Measurements from ENCODE around the gene DCX.

DCX gene

DNA sequence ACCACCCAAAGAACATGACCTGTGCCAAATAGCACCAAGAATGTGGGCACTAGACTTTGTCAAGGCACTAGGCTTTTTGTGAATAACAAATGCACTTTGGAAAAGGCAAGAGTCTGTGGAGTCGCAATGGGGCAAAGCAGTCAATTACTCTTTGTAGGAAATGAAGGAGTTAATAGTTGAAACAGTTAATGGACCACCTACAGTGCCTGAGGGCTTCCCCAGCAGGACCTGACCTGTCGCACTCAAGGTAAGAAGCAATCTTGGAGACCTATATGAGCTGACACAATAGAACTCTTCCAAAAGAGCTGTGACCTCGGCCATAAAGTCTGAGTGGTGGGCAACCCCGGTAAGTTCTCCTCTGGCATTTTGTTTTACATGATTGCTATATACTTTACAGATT is 92.5 kb downstream of the DCX start:
- no peak overlapping the region for H3K9ac ChIP-seq (ENCODE audit: low read length)
- H3K9me3 ChIP-seq (ENCODE audit: control insufficient read depth, insufficient read depth, low read depth, low read length), result no peaks in the 10 kb centered on the region
- peaks cover 32% of the 10 kb centered on the region; the same call in 1 of the 2 replicates for H3K27me3 ChIP-seq (ENCODE audit: control insufficient read depth, insufficient read depth, low read length)
- H3K27ac ChIP-seq (ENCODE audit: low read depth, low read length), result no peak overlapping the region
- H3K36me3 ChIP-seq (ENCODE audit: control insufficient read depth, insufficient read depth, low read length), result no peaks in the 10 kb centered on the region
- H3K4me1 ChIP-seq (ENCODE audit: control insufficient read depth, insufficient read depth, low read length), result no peaks in the 10 kb centered on the region
- H3K4me3 ChIP-seq (ENCODE audit: low read depth, low read length), result no peak overlapping the region

DNA sequence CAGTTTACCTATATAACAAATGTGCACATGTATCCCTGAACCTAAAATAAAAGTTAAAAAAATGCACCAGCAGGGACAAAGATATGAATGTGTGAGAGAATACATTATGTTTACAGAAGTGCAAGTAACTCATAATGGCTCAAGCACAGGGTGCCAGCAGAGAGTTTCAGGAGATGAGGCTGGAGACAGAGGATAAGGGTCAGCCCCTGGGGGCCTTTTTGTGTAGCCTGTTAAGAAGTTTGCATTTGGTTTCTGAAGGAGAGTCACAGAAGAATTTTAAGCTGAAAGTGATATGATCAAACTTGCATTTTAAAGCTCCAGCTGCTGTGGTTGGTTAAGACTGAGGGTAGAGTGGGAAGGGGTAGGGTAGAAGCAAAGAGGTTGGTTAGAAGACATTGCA is 93.1 kb downstream of the DCX start:
- no peak overlapping the region for H3K27ac ChIP-seq (ENCODE audit: low read depth, low read length)
- no peaks in the 10 kb centered on the region for H3K4me1 ChIP-seq (ENCODE audit: control insufficient read depth, insufficient read depth, low read length)
- H3K36me3 ChIP-seq (ENCODE audit: control insufficient read depth, insufficient read depth, low read length), result no peaks in the 10 kb centered on the region
- no peak overlapping the region for H3K9ac ChIP-seq (ENCODE audit: low read length)
- H3K27me3 ChIP-seq (ENCODE audit: control insufficient read depth, insufficient read depth, low read length), result peaks cover 32% of the 10 kb centered on the region; the same call in 1 of the 2 replicates
- H3K4me3 ChIP-seq (ENCODE audit: low read depth, low read length), result no peak overlapping the region
- H3K9me3 ChIP-seq (ENCODE audit: control insufficient read depth, insufficient read depth, low read depth, low read length), result no peaks in the 10 kb centered on the region

DNA sequence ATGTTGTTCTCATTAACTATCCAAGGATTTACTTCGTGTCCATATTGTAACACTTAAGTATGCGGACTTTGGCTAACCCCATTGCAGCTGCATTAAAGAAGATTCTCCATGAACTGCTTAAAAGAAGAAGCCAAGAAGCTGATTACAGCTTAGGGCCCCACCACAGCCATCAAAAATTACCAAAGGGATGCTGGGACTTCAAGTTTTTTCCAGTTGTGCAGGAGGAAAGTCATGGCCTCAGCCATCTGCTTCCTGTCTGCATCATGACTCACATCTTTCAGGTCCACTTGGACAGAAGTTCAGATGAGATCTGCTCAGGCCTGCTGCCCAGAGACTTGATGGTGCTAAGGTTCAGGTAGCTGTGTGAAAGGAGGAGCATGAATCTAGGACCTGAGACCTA is 102.9 kb downstream of the DCX start:
- Histone ChIP-seq H3K27me3 (ENCODE audit: control insufficient read depth, insufficient read depth, low read length) (peaks cover 8% of the 10 kb centered on the region; the same call in 1 of the 2 replicates), H3K27ac (ENCODE audit: low read depth, low read length) (no peak overlapping the region), H3K9ac (ENCODE audit: low read length) (no peak overlapping the region), H3K9me3 (ENCODE audit: control insufficient read depth, insufficient read depth, low read depth, low read length) (no peaks in the 10 kb centered on the region), H3K36me3 (ENCODE audit: control insufficient read depth, insufficient read depth, low read length) (no peaks in the 10 kb centered on the region), H3K4me3 (ENCODE audit: low read depth, low read length) (no peak overlapping the region), H3K4me1 (ENCODE audit: control insufficient read depth, insufficient read depth, low read length) (no peaks in the 10 kb centered on the region)

DNA sequence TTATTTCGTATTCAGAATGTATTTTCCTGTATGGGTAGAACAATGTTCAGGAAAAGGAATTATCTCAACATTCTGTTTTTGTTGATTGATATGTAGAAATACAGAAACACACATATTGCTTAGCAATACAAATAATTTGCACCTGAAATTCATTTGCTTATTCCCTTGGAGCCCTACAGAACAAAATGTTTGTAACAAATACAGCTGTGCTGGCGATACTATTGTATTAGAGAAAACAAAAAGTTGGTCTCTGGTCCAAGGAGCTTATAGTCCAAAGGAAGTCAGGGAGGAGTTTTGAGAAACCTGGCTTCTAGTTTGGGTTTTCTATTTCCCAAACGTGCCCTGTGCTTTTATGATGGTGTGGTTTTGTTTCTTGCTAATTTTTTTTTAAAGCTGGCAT is 104.0 kb downstream of the DCX start:
- H3K4me3 ChIP-seq (ENCODE audit: low read depth, low read length), result no peak overlapping the region
- H3K9me3 ChIP-seq (ENCODE audit: control insufficient read depth, insufficient read depth, low read depth, low read length), result no peaks in the 10 kb centered on the region
- no peaks in the 10 kb centered on the region for H3K4me1 ChIP-seq (ENCODE audit: control insufficient read depth, insufficient read depth, low read length)
- peaks cover 13% of the 10 kb centered on the region; the same call in 1 of the 2 replicates for H3K27me3 ChIP-seq (ENCODE audit: control insufficient read depth, insufficient read depth, low read length)
- no peak overlapping the region for H3K27ac ChIP-seq (ENCODE audit: low read depth, low read length)
- no peak overlapping the region for H3K9ac ChIP-seq (ENCODE audit: low read length)
- H3K36me3 ChIP-seq (ENCODE audit: control insufficient read depth, insufficient read depth, low read length), result no peaks in the 10 kb centered on the region

DNA sequence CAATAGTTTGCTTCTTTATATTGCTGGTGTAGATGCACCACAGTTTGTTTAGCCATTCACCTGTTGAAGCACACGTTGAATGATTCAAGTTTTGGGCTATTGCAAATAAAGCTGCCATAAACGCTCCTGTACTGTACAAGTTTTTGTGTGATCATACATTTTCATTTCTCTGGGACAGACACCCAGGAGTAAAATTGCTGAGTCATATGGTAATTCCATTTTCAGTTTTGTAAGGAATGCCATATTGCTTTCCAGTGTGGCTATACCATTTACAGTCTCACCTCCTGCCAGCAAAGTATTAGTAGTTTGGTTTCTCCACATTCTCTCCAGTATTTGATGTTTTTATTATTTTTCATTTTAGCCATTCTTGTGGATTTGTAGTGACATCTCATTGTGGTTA is 109.7 kb downstream of the DCX start:
- Histone ChIP-seq H3K4me3 (ENCODE audit: low read depth, low read length) (no peak overlapping the region), H3K27ac (ENCODE audit: low read depth, low read length) (no peak overlapping the region), H3K27me3 (ENCODE audit: control insufficient read depth, insufficient read depth, low read length) (peaks cover 21% of the 10 kb centered on the region; the same call in 1 of the 2 replicates), H3K9ac (ENCODE audit: low read length) (no peak overlapping the region), H3K9me3 (ENCODE audit: control insufficient read depth, insufficient read depth, low read depth, low read length) (no peaks in the 10 kb centered on the region), H3K36me3 (ENCODE audit: control insufficient read depth, insufficient read depth, low read length) (no peaks in the 10 kb centered on the region), H3K4me1 (ENCODE audit: control insufficient read depth, insufficient read depth, low read length) (no peaks in the 10 kb centered on the region)

DNA sequence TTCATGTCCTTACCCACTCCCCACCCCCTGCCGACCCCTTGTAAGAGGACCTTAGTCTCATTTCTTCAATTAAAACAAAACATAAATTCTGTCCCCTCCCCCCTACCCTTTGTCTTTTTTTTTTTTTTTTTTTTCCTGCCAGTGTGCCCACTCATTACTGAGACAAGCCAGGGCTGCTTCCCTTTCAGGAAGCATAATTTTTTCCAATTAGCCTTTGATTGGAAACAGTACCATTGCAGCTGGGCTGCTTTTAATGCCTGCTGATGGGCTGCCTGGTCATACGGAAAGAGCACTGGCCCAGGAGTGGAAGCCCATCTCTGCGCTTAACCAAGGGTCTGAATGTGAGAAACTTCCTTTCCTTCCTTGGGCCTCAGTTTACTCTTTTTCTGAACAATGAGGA is 123.2 kb downstream of the DCX start:
- H3K27me3 ChIP-seq (ENCODE audit: control insufficient read depth, insufficient read depth, low read length), result peaks cover 35% of the 10 kb centered on the region; the same call in 1 of the 2 replicates
- no peaks in the 10 kb centered on the region for H3K4me1 ChIP-seq (ENCODE audit: control insufficient read depth, insufficient read depth, low read length)
- no peaks in the 10 kb centered on the region for H3K36me3 ChIP-seq (ENCODE audit: control insufficient read depth, insufficient read depth, low read length)
- H3K4me3 ChIP-seq (ENCODE audit: low read depth, low read length), result no peak overlapping the region
- no peak overlapping the region for H3K9ac ChIP-seq (ENCODE audit: low read length)
- H3K27ac ChIP-seq (ENCODE audit: low read depth, low read length), result no peak overlapping the region
- no peaks in the 10 kb centered on the region for H3K9me3 ChIP-seq (ENCODE audit: control insufficient read depth, insufficient read depth, low read depth, low read length)

DNA sequence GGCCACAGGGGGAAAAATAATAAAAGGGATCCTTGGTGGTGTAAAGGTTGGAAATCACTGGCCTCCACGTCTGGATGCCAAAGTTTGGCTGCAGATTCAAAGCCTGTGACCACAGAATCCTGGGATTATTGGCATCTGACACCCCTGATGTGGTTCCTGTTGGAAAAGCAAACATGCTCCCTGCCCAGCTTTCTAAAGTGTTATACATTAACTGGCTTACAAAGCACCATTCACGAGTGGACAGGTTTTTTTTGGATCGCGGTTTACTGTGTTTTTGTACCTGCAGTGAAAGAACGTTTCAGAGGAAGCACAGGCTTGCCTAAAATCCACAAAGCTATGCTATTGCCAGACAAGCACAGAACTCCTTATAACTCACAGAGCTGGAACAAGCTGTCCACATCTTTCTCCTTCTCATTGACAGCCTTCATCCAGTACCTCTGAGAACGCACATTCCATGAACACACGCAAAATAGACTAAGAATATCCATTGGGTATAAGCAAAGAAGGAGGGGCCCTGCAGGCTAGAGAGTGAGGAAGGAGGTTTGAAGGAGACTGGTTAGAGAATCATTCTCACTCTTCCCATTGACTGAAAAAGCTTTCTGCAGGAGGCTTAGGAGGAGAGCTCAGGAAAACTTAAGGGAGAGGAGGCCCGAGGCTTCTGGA is 127.2 kb downstream of the DCX start:
- no peak overlapping the region for H3K9ac ChIP-seq (ENCODE audit: low read length)
- H3K27ac ChIP-seq (ENCODE audit: low read depth, low read length), result no peak overlapping the region
- H3K36me3 ChIP-seq (ENCODE audit: control insufficient read depth, insufficient read depth, low read length), result no peaks in the 10 kb centered on the region
- H3K27me3 ChIP-seq (ENCODE audit: control insufficient read depth, insufficient read depth, low read length), result peaks cover 36% of the 10 kb centered on the region; the same call in 1 of the 2 replicates
- no peak overlapping the region for H3K4me3 ChIP-seq (ENCODE audit: low read depth, low read length)
- no peaks in the 10 kb centered on the region for H3K9me3 ChIP-seq (ENCODE audit: control insufficient read depth, insufficient read depth, low read depth, low read length)
- H3K4me1 ChIP-seq (ENCODE audit: control insufficient read depth, insufficient read depth, low read length), result no peaks in the 10 kb centered on the region

DNA sequence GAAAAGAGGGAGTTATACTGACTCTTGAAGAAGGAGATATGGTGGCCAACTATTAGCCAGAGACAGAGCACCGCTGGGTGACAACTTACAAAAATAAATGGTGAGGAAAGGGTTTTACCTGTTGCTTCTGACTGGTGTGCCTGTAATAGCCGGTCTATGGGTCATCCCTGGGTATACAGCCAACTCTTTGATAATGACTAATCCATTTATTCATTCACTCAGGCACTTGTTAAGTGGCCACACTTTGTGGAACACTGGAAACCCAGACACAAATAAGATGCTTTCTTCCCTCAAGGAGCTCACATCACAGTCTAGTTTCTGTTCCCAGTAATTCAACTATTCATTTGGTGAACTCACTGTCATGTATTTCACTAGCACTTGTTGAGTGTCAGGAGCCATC is 128.5 kb downstream of the DCX start:
- Histone ChIP-seq H3K27me3 (ENCODE audit: control insufficient read depth, insufficient read depth, low read length) (peaks cover 40% of the 10 kb centered on the region; the same call in 1 of the 2 replicates), H3K4me1 (ENCODE audit: control insufficient read depth, insufficient read depth, low read length) (no peaks in the 10 kb centered on the region), H3K36me3 (ENCODE audit: control insufficient read depth, insufficient read depth, low read length) (no peaks in the 10 kb centered on the region)

DNA sequence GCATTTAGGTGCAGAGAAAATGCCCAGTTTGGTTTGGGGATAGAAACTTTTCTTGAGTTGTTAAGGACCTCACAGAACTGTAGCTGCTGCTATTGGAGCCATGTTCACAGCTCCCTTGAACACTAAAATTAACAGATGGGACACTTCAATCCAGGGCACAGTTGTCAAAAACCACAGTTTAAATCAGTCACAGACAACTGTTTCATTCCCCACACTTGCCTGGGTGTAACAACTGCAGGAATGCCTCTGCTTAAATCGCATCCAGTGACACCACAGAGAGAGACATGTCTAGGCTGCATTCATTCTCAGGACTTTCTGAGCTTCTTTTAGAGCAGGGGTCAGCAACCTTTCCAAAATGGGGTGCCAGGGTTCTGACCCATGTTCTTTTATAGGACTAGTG is 129.0 kb downstream of the DCX start:
- no peaks in the 10 kb centered on the region for H3K4me1 ChIP-seq (ENCODE audit: control insufficient read depth, insufficient read depth, low read length)
- H3K4me3 ChIP-seq (ENCODE audit: low read depth, low read length), result no peak overlapping the region
- H3K9ac ChIP-seq (ENCODE audit: low read length), result no peak overlapping the region
- H3K27me3 ChIP-seq (ENCODE audit: control insufficient read depth, insufficient read depth, low read length), result peaks cover 40% of the 10 kb centered on the region; the same call in 1 of the 2 replicates
- H3K27ac ChIP-seq (ENCODE audit: low read depth, low read length), result no peak overlapping the region
- H3K9me3 ChIP-seq (ENCODE audit: control insufficient read depth, insufficient read depth, low read depth, low read length), result no peaks in the 10 kb centered on the region
- no peaks in the 10 kb centered on the region for H3K36me3 ChIP-seq (ENCODE audit: control insufficient read depth, insufficient read depth, low read length)

More for the DNA sequence above, 128.5 kb downstream of the DCX start:
- no peak overlapping the region for H3K9ac ChIP-seq (ENCODE audit: low read length)
- H3K9me3 ChIP-seq (ENCODE audit: control insufficient read depth, insufficient read depth, low read depth, low read length), result no peaks in the 10 kb centered on the region
- no peak overlapping the region for H3K27ac ChIP-seq (ENCODE audit: low read depth, low read length)
- no peak overlapping the region for H3K4me3 ChIP-seq (ENCODE audit: low read depth, low read length)

DNA sequence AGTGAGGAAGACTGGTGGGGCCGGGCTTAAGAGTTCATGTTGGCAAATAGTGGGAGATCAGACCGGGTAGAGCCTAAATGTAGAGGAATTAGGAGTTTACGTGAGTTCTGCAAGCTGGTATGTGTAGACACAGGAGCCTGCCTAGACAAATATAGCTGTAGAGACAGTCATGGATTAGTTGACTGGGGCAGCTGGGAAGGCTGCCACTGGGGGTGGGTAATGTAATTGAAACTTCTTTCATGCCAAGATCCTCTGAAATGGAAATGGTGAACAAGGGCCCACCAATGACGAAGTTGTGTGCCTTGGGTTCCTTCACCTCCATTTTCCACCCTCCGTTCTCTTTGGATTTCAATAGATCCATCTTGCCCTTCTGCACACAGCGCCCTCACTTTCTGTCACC is 129.9 kb downstream of the DCX start:
- Histone ChIP-seq H3K36me3 (ENCODE audit: control insufficient read depth, insufficient read depth, low read length) (no peaks in the 10 kb centered on the region), H3K27me3 (ENCODE audit: control insufficient read depth, insufficient read depth, low read length) (peaks cover 40% of the 10 kb centered on the region; the same call in 1 of the 2 replicates), H3K9me3 (ENCODE audit: control insufficient read depth, insufficient read depth, low read depth, low read length) (no peaks in the 10 kb centered on the region), H3K9ac (ENCODE audit: low read length) (no peak overlapping the region), H3K4me1 (ENCODE audit: control insufficient read depth, insufficient read depth, low read length) (no peaks in the 10 kb centered on the region), H3K27ac (ENCODE audit: low read depth, low read length) (no peak overlapping the region), H3K4me3 (ENCODE audit: low read depth, low read length) (no peak overlapping the region)

DNA sequence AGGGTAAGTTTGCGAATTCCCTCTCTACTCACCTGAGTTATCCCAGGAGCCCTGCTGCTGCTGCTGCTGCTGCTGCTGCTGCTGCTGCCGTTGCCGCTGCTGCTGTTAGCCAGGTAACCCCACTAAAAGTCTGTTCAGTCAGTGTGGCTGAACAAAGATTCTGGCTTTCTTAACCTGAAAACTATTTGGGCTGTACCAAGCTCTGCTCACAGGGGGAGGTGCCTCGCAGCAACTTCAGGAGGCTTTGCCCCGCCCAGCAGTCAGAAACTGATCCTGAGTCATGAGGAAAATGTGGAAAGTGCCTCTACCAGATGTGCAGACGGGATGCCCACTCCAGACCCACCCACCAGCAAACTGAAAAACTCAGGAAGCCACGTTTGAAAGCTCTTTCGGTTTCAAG is 141.7 kb downstream of the DCX start, which contains the start of gene CAPN6:
Gene CAPN6, minus strand, starts transcription at position 145 of the 400 bp plus-strand sequence. CDS start 6,547 bp downstream, outside the sequence.
- H3K9me3 ChIP-seq (ENCODE audit: control insufficient read depth, insufficient read depth, low read depth, low read length), result no peaks in the 10 kb centered on the region

More for the DNA sequence above, 141.7 kb downstream of the DCX start, which contains the start of gene CAPN6:
- Histone ChIP-seq H3K4me1 (ENCODE audit: control insufficient read depth, insufficient read depth, low read length) (peaks cover 18% of the 10 kb centered on the region), H3K27me3 (ENCODE audit: control insufficient read depth, insufficient read depth, low read length) (peaks cover 41% of the 10 kb centered on the region), H3K27ac (ENCODE audit: low read depth, low read length) (no peak within 1 kb of the TSS), H3K36me3 (ENCODE audit: control insufficient read depth, insufficient read depth, low read length) (no peaks in the 10 kb centered on the region), H3K9ac (ENCODE audit: low read length) (no peak within 1 kb of the TSS), H3K4me3 (ENCODE audit: low read depth, low read length) (peak within 1 kb of the TSS; percentile 19)

All from HUES6 (cell line).